DMS53 (cell line): ENCODE data around the gene ERC1.

ENCODE experiments used
- DNase-seq: peaks from one replicate; lab custom pipeline; 2025; lab: John Stamatoyannopoulos, UW

The ERC1 gene

GRCh38 chr12:1515010-1515409 lies 524.0 kb downstream of the ERC1 start:
- DNase-seq, result no peak

GRCh38 chr12:1515428-1515827 lies 524.4 kb downstream of the ERC1 start:
- no peak for DNase-seq

GRCh38 chr12:1517007-1517406 lies 526.0 kb downstream of the ERC1 start:
- DNase-seq, result peak; percentile 78

- DNase-seq, result no peak
Observed at GRCh38 chr12:1517734-1518525, 526.9 kb downstream of the ERC1 start.

GRCh38 chr12:1518591-1519516 lies 527.8 kb downstream of the ERC1 start:
- DNase-seq, result peak; percentile 98

- peak; percentile 69 for DNase-seq
Observed at GRCh38 chr12:1519642-1520041, 528.6 kb downstream of the ERC1 start.

- DNase-seq, result no peak
Observed at GRCh38 chr12:1523046-1523445, 532.0 kb downstream of the ERC1 start.

GRCh38 chr12:1523558-1524050 lies 532.6 kb downstream of the ERC1 start:
- DNase-seq, result no peak

- no peak for DNase-seq
Observed at GRCh38 chr12:1525858-1526257, 534.8 kb downstream of the ERC1 start.

GRCh38 chr12:1527789-1528188 lies 536.8 kb downstream of the ERC1 start:
- no peak for DNase-seq

GRCh38 chr12:1528791-1529190 lies 537.8 kb downstream of the ERC1 start:
- DNase-seq, result no peak

- no peak for DNase-seq
Observed at GRCh38 chr12:1529228-1529861, 538.3 kb downstream of the ERC1 start.

GRCh38 chr12:1529862-1530591 lies 539.0 kb downstream of the ERC1 start:
- DNase-seq, result peak; percentile 58

GRCh38 chr12:1530592-1531152 lies 539.6 kb downstream of the ERC1 start:
- DNase-seq, result peak; percentile 67

- peak; percentile 72 for DNase-seq
Observed at GRCh38 chr12:1531153-1531653, 540.2 kb downstream of the ERC1 start.

GRCh38 chr12:1531654-1532374 lies 540.8 kb downstream of the ERC1 start:
- peak; percentile 52 for DNase-seq

- DNase-seq, result peak; percentile 45
Observed at GRCh38 chr12:1532375-1533165, 541.5 kb downstream of the ERC1 start.

GRCh38 chr12:1533205-1533601 lies 542.2 kb downstream of the ERC1 start:
- peak; percentile 55 for DNase-seq

GRCh38 chr12:1533602-1534304 lies 542.7 kb downstream of the ERC1 start:
- DNase-seq, result no peak
